GM06990 (cell line): ENCODE results near the gene JPH3.

Experiments
- DNase-seq: peaks from one replicate; pipeline ENCODE4 v3.0.0-alpha.2; 2011; ENCODE audit not compliant: insufficient read length; ENCODE audit errors: extremely low read depth
- H3K27me3 ChIP-seq: replicated peaks from 2 replicates; pipeline ENCODE4 v1.6.0; 2011; ENCODE audit warnings: low read length; ENCODE audit not compliant: control insufficient read depth, insufficient read depth
- H3K36me3 ChIP-seq: 2 replicates; pipeline ENCODE4 v1.5.1; 2011; ENCODE audit warnings: low read length; ENCODE audit not compliant: control insufficient read depth, insufficient read depth
- H3K4me3 ChIP-seq: replicated peaks from 2 replicates; pipeline ENCODE4 v1.5.1; 2011; ENCODE audit warnings: low read depth, mild to moderate bottlenecking, control low read depth, low read length
- CTCF ChIP-seq: IDR thresholded peaks from 2 replicates; pipeline ENCODE4 v1.5.1; 2011; ENCODE audit warnings: low read length, control low read depth, mild to moderate bottlenecking, inconsistent platforms; ENCODE audit not compliant: insufficient read depth, poor library complexity, severe bottlenecking

Gene JPH3

GRCh38 chr16:87666919-87667318 lies 64.6 kb downstream of the JPH3 start:
- no peaks in the 10 kb centered on the region; the same call in 1 of the 2 replicates for H3K27me3 ChIP-seq
- H3K36me3 ChIP-seq: no peaks in the 10 kb centered on the region
- TF ChIP-seq CTCF: no peak
- DNase-seq: no peak
- H3K4me3 ChIP-seq: no peak overlapping the region

GRCh38 chr16:87667443-87667842 lies 65.1 kb downstream of the JPH3 start:
- Histone ChIP-seq H3K27me3 (no peaks in the 10 kb centered on the region; the same call in 1 of the 2 replicates), H3K36me3 (no peaks in the 10 kb centered on the region), H3K4me3 (no peak overlapping the region)
- no peak for TF ChIP-seq CTCF
- no peak for DNase-seq

GRCh38 chr16:87667946-87668345 lies 65.6 kb downstream of the JPH3 start:
- DNase-seq: no peak
- no peak overlapping the region for H3K4me3 ChIP-seq
- no peak for TF ChIP-seq CTCF
- no peaks in the 10 kb centered on the region; the same call in 1 of the 2 replicates for H3K27me3 ChIP-seq
- H3K36me3 ChIP-seq: no peaks in the 10 kb centered on the region

- TF ChIP-seq CTCF: no peak
- no peaks in the 10 kb centered on the region for H3K36me3 ChIP-seq
- no peaks in the 10 kb centered on the region; the same call in 1 of the 2 replicates for H3K27me3 ChIP-seq
- DNase-seq: no peak
- H3K4me3 ChIP-seq: no peak overlapping the region
Observed at GRCh38 chr16:87669672-87670071, 67.4 kb downstream of the JPH3 start.

GRCh38 chr16:87671221-87671620 lies 68.9 kb downstream of the JPH3 start:
- no peak for TF ChIP-seq CTCF
- no peak overlapping the region for H3K4me3 ChIP-seq
- no peaks in the 10 kb centered on the region; the same call in 1 of the 2 replicates for H3K27me3 ChIP-seq
- no peak for DNase-seq
- no peaks in the 10 kb centered on the region for H3K36me3 ChIP-seq

- no peaks in the 10 kb centered on the region; the same call in 1 of the 2 replicates for H3K27me3 ChIP-seq
- no peak overlapping the region for H3K4me3 ChIP-seq
- no peak for DNase-seq
- no peak for TF ChIP-seq CTCF
- no peaks in the 10 kb centered on the region for H3K36me3 ChIP-seq
Observed at GRCh38 chr16:87671715-87672270, 69.5 kb downstream of the JPH3 start.
